ENCODE results near the gene NEURL2. TPM values are rescaled to one million over a fixed set of nuclear protein-coding genes. Genes with fewer than 3 reads are reported as not detected.

Gene NEURL2
- total and polyA plus RNA-seq, 10 of the 15 experiments (the other 5 are each of a cell fraction or from before 2014, with no cell fraction given), result 0.53 to 7.0 (median 2.7) TPM

- TF ChIP-seq, protein P1, sequence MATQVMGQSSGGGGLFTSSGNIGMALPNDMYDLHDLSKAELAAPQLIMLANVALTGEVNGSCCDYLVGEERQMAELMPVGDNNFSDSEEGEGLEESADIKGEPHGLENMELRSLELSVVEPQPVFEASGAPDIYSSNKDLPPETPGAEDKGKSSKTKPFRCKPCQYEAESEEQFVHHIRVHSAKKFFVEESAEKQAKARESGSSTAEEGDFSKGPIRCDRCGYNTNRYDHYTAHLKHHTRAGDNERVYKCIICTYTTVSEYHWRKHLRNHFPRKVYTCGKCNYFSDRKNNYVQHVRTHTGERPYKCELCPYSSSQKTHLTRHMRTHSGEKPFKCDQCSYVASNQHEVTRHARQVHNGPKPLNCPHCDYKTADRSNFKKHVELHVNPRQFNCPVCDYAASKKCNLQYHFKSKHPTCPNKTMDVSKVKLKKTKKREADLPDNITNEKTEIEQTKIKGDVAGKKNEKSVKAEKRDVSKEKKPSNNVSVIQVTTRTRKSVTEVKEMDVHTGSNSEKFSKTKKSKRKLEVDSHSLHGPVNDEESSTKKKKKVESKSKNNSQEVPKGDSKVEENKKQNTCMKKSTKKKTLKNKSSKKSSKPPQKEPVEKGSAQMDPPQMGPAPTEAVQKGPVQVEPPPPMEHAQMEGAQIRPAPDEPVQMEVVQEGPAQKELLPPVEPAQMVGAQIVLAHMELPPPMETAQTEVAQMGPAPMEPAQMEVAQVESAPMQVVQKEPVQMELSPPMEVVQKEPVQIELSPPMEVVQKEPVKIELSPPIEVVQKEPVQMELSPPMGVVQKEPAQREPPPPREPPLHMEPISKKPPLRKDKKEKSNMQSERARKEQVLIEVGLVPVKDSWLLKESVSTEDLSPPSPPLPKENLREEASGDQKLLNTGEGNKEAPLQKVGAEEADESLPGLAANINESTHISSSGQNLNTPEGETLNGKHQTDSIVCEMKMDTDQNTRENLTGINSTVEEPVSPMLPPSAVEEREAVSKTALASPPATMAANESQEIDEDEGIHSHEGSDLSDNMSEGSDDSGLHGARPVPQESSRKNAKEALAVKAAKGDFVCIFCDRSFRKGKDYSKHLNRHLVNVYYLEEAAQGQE (IDR thresholded peaks at IDR 0.05; ENCODE audit: low read depth, low read length), result 0 out of 2 replicates have a peak, but pooled peaks have one; percentile 14
- peak; percentile 55; the same call in 1 of the 2 replicates for TF ChIP-seq RUNX3 (IDR thresholded peaks at IDR 0.05; ENCODE audit: low read length)
- TF ChIP-seq GATAD2B (conservative IDR thresholded peaks at IDR 0.05; ENCODE audit: low read depth), result peak; percentile 82
- TF ChIP-seq ATF2 (IDR thresholded peaks at IDR 0.05; ENCODE audit: low read length), result no peak
- TF ChIP-seq SIN3A (IDR thresholded peaks at IDR 0.05; ENCODE audit: low read depth, low read length), result peak; percentile 78
- TF ChIP-seq HDGF (IDR thresholded peaks at IDR 0.05), result peak; percentile 49; the same call in 1 of the 2 replicates
- TF ChIP-seq ZBTB40 (IDR thresholded peaks at IDR 0.05; ENCODE audit: borderline replicate concordance), result peak; percentile 75; the same call in 1 of the 2 replicates
- peak; percentile 97 for TF ChIP-seq NR2C1 (IDR thresholded peaks at IDR 0.05)
- peak; percentile 89 for TF ChIP-seq POLR2AphosphoS2 (IDR thresholded peaks at IDR 0.05; ENCODE audit: low read depth, low read length)
- no peak for TF ChIP-seq ASH2L (IDR thresholded peaks at IDR 0.05; ENCODE audit: borderline replicate concordance, low read depth)
- peak; percentile 82 for TF ChIP-seq ZNF687 (IDR thresholded peaks at IDR 0.05)
- TF ChIP-seq RAD51 (IDR thresholded peaks at IDR 0.05), result no peak
- TF ChIP-seq RB1 (IDR thresholded peaks at IDR 0.05; ENCODE audit: borderline replicate concordance), result peak; percentile 39; the same call in 1 of the 2 replicates
- peak; percentile 51; the same call in 1 of the 2 replicates for TF ChIP-seq NBN (IDR thresholded peaks at IDR 0.05)
- peak; percentile 98 for TF ChIP-seq POLR2A (IDR thresholded peaks at IDR 0.05; ENCODE audit: low read depth, low read length)
- TF ChIP-seq IKZF1 (conservative IDR thresholded peaks at IDR 0.05), result peak; percentile 80
- peak; percentile 70; the same call in 1 of the 2 replicates for TF ChIP-seq CBFB (IDR thresholded peaks at IDR 0.05; ENCODE audit: low read depth)
Observed at GRCh38 chr20:45880988-45881788, 9.8 kb downstream of the NEURL2 start, which contains the start of gene ZSWIM1 (continued).
